Vagina (tissue), 2 donors: ENCODE results near the gene STK39. TPM values are rescaled to one million over a fixed set of nuclear protein-coding genes. Genes with fewer than 3 reads are reported as not detected.

Source experiments
- DNase-seq, 2 donors: peaks; one replicate each; pipeline ENCODE4 v3.0.0-alpha.2; 2017; ENCODE audit errors: extremely low spot score in 2 of 2
- H3K27ac ChIP-seq: fragments of 200-600 bp; sonication (generic); one replicate; pipeline ENCODE4 v1.5.1; 2019
- H3K27me3 ChIP-seq: fragments of 200-600 bp; sonication (generic); one replicate; pipeline ENCODE4 v1.5.1; 2019
- H3K36me3 ChIP-seq, 2 donors: fragments of 200-600 bp; sonication (generic); one replicate each; pipeline ENCODE4 v1.5.1; 2017 to 2019
- H3K4me1 ChIP-seq: fragments of 200-600 bp; sonication (generic); one replicate; pipeline ENCODE4 v1.5.1; 2019
- H3K4me3 ChIP-seq, 2 donors: fragments of 200-600 bp; sonication (generic); 1 replicate in 1 of 2; 2 replicates in 1 of 2; pipeline ENCODE4 v1.5.1; 2016 to 2019
- H3K9me3 ChIP-seq: fragments of 200-600 bp; sonication (generic); one replicate; pipeline ENCODE4 v1.5.1; 2019
- POLR2A ChIP-seq, 2 donors: fragments of 450-650 bp; IDR thresholded peaks; one replicate each; pipeline ENCODE4 v1.6.1; 2017; ENCODE audit warnings: antibody characterized with exemption in 2 of 2, mild to moderate bottlenecking in 2 of 2, moderate library complexity in 2 of 2
- POLR2AphosphoS5 ChIP-seq, 2 donors: sonication (generic); formaldehyde crosslinking; IDR thresholded peaks; one replicate each; pipeline ENCODE4 v1.9.0; 2017; ENCODE audit warnings: antibody characterized with exemption in 2 of 2, mild to moderate bottlenecking in 2 of 2, low read depth in 1 of 2; ENCODE audit not compliant: insufficient read depth in 1 of 2
- intact Hi-C: fragments of 100-400 bp; cut with DNase I; formaldehyde crosslinking; loops from one replicate; pipeline ENCODE4 v1.15.1; 2023
- total RNA-seq: library from RNA; depleted of rRNA; stranded (reverse); fragments of >200 nt; gene quantifications from one replicate; pipeline ENCODE4 v1.2.3, GENCODE V29; 2016
- TF ChIP-seq, protein P1 (sequence below), 3 experiments: fragments of 450-650 bp in 2 of 3; fragments of 200-600 bp in 1 of 3; sonication (generic) in 1 of 3; IDR thresholded peaks; one replicate each; pipeline ENCODE4 v1.5.1; 2017 to 2019; ENCODE audit warnings: antibody characterized with exemption in 3 of 3, mild to moderate bottlenecking in 2 of 3, moderate library complexity in 2 of 3

STK39 gene
- total RNA-seq, 1 donor from 2014 or later = 15.5 TPM

DNA sequence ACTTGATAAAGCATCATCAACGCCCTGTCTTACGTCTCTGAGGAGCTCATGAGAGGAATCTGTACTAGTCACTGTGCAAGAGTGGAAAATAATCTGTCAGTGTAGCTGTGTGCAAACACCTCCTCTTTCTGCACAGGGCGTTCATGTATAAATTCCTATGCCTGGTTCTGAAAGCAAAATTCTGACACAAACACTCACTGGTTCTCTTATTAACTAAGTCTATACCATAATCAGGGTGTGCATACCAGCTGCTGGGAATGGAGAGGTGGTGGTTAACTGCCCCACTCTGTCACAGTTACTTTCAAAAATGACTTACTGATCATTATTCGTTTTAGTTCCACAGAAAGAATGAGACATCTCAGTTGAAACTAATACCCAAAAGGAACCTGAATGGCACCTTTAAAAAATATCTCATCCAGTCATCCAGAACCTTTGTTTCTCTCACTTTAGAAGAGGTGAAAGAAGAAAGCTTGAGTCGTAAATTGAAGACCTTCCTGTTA, 35.7 kb downstream of the STK39 start:
- H3K36me3 ChIP-seq = no peaks in the 10 kb centered on the region
- TF ChIP-seq POLR2A (IDR thresholded peaks at IDR 0.05) (no peak), POLR2AphosphoS5 (IDR thresholded peaks at IDR 0.05; ENCODE audit: insufficient read depth in 1 of 2, low read depth in 1 of 2) (no peak)
- H3K27ac ChIP-seq = no peak overlapping the region
- H3K4me1 ChIP-seq = peaks cover 12% of the 10 kb centered on the region
- no peaks in the 10 kb centered on the region for H3K27me3 ChIP-seq
- no peak overlapping the region for H3K4me3 ChIP-seq
- intact Hi-C loops = no loop called here
- no peak for DNase-seq
- H3K9me3 ChIP-seq = no peaks in the 10 kb centered on the region

DNA sequence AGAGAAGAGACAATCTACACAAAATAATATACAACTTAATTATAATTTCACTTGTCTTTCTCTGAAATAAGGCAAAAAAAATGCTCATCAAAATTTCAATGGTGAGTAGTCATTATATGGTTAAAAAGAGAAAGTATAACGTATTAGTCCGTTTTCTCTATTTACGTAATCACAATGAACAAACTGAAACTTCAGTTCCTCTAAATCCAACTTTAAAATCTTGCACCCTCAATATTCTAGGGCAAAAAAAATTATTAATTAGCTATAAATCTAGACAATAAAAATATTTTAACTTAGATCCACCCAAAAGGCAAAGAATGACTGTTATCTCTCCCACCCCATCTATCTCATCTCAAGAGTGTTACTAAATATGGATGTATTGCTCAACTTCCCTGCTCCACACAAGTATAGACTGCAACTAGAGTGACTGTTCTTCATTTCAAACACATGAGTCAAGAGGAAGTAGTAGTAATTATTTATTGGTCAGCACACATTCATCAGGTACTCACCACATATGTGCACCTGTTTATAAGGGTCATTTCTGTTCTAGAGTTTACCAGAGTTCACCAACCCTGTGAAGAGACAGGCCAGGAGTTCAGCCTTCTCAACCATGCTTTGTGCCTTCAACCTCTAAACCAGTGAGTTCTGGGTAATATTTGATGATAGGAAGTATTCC, 36.4 kb downstream of the STK39 start:
- Histone ChIP-seq H3K4me1 (peaks cover 12% of the 10 kb centered on the region), H3K27me3 (no peaks in the 10 kb centered on the region), H3K9me3 (no peaks in the 10 kb centered on the region), H3K4me3 (no peak overlapping the region), H3K36me3 (no peaks in the 10 kb centered on the region), H3K27ac (no peak overlapping the region)
- intact Hi-C loops = no loop called here
- TF ChIP-seq, protein P1, sequence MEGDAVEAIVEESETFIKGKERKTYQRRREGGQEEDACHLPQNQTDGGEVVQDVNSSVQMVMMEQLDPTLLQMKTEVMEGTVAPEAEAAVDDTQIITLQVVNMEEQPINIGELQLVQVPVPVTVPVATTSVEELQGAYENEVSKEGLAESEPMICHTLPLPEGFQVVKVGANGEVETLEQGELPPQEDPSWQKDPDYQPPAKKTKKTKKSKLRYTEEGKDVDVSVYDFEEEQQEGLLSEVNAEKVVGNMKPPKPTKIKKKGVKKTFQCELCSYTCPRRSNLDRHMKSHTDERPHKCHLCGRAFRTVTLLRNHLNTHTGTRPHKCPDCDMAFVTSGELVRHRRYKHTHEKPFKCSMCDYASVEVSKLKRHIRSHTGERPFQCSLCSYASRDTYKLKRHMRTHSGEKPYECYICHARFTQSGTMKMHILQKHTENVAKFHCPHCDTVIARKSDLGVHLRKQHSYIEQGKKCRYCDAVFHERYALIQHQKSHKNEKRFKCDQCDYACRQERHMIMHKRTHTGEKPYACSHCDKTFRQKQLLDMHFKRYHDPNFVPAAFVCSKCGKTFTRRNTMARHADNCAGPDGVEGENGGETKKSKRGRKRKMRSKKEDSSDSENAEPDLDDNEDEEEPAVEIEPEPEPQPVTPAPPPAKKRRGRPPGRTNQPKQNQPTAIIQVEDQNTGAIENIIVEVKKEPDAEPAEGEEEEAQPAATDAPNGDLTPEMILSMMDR (IDR thresholded peaks at IDR 0.05) = no peak
- peak in 1 of 2 donors; percentile 88 for TF ChIP-seq POLR2AphosphoS5 (IDR thresholded peaks at IDR 0.05; ENCODE audit: insufficient read depth in 1 of 2, low read depth in 1 of 2)
- DNase-seq = no peak

DNA sequence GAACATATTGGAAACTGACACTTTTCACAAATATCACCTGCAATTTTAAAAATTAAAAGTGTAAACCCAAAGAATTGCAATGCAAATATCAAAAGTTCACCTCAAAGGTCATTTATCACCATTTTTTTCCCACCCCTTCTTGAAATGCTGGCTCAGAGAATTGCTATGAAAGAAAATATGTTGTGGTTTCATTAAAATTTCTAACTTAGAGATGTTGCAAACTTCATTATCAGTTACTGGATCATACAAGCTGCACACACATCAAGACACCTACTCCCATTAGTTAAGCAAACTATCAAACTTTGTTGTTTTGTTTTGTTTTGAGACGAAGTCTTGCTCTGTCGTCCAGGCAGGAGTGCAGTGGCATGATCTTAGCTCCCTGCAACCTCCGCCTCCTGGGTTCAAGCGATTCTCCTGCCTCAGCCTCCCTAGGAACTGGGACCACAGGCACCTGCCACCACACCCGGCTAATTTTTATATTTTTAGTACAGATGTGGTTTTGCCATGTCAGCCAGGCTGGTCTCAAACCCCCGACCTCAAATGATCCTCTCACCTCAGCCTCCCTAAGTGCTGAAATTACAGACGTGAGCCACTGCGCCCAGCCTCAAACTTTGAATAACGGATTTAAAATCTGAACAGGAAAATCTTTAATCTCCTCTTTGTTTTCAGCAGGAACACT, 37.0 kb downstream of the STK39 start:
- Histone ChIP-seq H3K27ac (no peak overlapping the region), H3K4me1 (peaks cover 12% of the 10 kb centered on the region), H3K9me3 (no peaks in the 10 kb centered on the region), H3K27me3 (no peaks in the 10 kb centered on the region), H3K36me3 (no peaks in the 10 kb centered on the region), H3K4me3 (no peak overlapping the region)
- intact Hi-C loops = no loop called here
- TF ChIP-seq POLR2AphosphoS5 (IDR thresholded peaks at IDR 0.05; ENCODE audit: insufficient read depth in 1 of 2, low read depth in 1 of 2) (no peak), POLR2A (IDR thresholded peaks at IDR 0.05) (no peak)
- TF ChIP-seq, protein P1 (IDR thresholded peaks at IDR 0.05) = no peak
- DNase-seq = no peak

DNA sequence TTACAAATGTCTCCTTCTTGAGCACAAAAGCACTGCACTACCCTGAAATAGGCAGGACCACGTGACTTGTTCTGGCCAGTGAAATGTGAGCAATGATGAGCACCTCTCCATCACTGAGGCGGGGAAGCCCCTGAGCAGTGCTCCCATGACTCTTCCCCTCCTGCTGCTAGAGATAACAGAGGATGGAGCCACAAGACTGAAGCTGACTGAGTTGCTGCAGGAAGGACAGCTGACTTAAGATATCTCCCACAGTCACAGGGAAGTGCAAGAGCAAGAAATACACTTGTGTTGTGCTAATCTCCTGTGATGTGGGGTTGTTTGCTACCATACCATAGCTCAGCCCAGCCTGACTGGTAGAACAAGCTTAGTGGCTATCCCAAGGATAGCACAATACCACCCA, 38.7 kb downstream of the STK39 start:
- intact Hi-C loops = no loop called here
- no peaks in the 10 kb centered on the region for H3K36me3 ChIP-seq
- no peaks in the 10 kb centered on the region for H3K27me3 ChIP-seq
- H3K4me3 ChIP-seq = no peak overlapping the region
- DNase-seq = no peak
- no peaks in the 10 kb centered on the region for H3K9me3 ChIP-seq
- TF ChIP-seq, protein P1 (IDR thresholded peaks at IDR 0.05) = no peak
- TF ChIP-seq POLR2A (IDR thresholded peaks at IDR 0.05) (no peak), POLR2AphosphoS5 (IDR thresholded peaks at IDR 0.05; ENCODE audit: insufficient read depth in 1 of 2, low read depth in 1 of 2) (no peak)
- peaks cover 12% of the 10 kb centered on the region for H3K4me1 ChIP-seq
- H3K27ac ChIP-seq = no peak overlapping the region

DNA sequence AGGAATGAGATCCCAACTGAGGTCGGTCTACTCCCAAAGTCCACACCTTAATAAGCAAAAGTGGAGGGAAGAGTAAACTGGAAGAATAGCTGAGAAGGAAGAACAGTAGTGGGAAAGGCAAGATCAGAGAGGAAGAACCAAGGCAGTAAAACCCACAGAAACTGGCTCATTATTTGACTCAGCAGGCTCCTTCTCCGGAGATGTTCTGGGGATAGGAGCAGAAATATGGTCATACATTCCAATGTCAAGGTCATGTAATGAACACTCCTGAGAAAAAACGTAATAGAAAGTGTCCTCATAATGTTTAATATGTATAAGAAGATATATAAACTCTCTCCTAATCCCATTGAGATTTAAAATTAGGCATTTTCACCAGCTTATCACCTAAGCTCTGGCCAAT, 39.5 kb downstream of the STK39 start:
- Histone ChIP-seq H3K27ac (no peak overlapping the region), H3K4me1 (peaks cover 12% of the 10 kb centered on the region), H3K27me3 (no peaks in the 10 kb centered on the region), H3K4me3 (no peak overlapping the region), H3K36me3 (no peaks in the 10 kb centered on the region), H3K9me3 (no peaks in the 10 kb centered on the region)
- TF ChIP-seq, protein P1 (IDR thresholded peaks at IDR 0.05) = no peak
- TF ChIP-seq POLR2A (IDR thresholded peaks at IDR 0.05) (no peak), POLR2AphosphoS5 (IDR thresholded peaks at IDR 0.05; ENCODE audit: insufficient read depth in 1 of 2, low read depth in 1 of 2) (no peak)
- no peak for DNase-seq
- intact Hi-C loops = no loop called here
